Left hindlimb (tissue), 1 donor: Measurements from ENCODE around the gene ATXN1.

Source experiments
- DNase-seq: peaks from one replicate; pipeline ENCODE4 v3.0.0-alpha.2; 2018

The ATXN1 gene

DNA sequence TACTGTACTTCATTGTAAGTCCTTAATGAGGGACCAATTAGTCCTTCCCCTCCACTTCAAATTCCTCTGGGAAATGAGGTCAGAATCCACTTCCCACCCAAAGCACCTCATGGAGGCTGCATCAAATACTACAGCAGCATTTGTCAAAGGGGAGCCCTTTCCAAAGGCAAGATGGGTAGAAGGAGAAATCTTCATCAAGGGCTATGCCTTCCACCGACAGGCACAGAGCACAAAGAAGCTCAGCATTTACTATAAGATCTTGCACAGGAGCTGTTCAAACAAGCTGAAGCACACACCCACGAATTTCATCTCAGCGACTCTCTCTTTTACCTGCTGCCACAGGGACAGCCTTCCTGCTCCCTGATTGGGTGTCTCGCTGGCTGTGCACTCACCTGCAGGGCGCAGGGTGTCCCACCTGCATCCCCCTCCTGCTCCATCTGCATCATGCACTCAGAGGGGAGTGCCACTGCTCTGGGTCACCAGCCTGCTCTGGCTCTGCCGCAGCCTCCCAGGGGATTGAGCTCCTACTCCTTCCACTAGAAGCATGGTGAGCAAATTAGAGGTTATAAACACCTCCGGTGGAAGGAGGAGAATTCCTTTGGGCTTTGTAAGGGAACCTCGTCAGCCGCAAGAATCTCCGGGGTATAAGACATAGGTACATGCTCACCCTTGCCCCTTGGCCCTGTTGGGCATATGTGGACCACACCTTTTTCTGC lies 164.5 kb downstream of the ATXN1 start:
- no peak for DNase-seq

GRCh38 chr6:16595514-16596120 lies 165.6 kb downstream of the ATXN1 start:
- no peak for DNase-seq

GRCh38 chr6:16594849-16595248 lies 166.4 kb downstream of the ATXN1 start:
- DNase-seq: no peak

DNA sequence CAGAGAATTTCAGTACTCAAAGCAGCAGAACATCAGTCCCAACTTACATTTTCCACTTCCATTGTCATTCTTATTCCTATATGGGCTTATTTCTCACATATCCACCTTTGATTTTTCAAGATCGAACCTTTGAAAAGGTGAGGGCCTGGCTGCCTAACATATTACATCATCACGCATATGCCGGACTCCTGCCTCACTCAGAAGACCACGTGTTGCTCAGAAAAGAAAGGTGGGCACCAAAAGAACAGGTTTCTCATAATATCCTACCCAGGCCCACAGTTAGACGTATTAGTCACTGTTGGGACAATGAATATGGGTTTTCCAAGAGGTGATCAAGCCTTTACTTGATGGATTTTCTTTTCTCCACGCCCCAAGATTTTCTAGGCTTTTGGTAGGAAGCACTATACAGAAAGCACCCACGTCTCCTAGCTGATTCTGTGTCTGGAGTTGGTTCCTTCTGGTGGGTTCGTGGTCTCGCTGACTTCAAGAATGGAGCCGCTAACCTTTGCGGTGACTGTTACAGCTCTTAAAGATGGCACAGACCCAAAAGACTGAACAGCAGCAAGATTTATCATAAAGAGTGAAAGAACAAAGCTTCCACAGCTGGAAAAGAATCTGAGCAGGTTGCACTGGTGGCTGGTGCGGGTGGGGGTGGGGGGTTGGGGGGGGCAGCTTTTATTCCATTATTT lies 168.9 kb downstream of the ATXN1 start:
- DNase-seq: no peak

- DNase-seq: no peak
These were observed 169.7 kb downstream of the ATXN1 start for GRCh38 chr6:16591396-16592222.

- no peak for DNase-seq
These were observed 175.5 kb downstream of the ATXN1 start for GRCh38 chr6:16585805-16586204.

DNA sequence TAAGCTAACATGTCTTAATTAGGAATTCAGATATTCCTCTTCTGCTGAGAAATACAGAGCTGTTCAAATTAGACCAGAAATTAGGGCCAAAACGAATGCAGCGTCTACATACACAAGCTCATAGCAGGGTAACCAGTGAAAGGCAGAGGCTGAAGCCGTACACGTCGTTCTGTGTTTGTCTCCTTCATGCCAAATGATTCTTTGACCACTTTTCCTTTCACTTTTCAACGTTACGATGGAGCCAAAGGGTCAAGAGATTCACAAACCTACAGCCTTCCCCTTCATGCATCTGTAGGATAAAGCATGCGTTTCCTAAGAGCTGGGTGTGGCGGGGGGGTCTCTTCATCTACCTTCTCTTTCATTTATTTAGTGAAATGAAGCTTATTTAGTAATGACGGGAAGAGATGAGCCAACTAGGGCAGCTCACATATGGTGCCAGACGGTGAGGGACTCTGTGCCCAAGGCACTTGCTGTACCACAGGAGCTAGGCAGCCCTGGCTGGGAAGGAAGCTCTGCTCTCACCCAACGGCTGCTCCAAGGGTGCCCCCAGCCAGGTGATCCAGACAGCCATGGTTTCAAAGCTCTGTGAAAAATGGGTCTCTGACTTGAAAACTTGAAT lies 178.0 kb downstream of the ATXN1 start:
- DNase-seq: no peak

DNA sequence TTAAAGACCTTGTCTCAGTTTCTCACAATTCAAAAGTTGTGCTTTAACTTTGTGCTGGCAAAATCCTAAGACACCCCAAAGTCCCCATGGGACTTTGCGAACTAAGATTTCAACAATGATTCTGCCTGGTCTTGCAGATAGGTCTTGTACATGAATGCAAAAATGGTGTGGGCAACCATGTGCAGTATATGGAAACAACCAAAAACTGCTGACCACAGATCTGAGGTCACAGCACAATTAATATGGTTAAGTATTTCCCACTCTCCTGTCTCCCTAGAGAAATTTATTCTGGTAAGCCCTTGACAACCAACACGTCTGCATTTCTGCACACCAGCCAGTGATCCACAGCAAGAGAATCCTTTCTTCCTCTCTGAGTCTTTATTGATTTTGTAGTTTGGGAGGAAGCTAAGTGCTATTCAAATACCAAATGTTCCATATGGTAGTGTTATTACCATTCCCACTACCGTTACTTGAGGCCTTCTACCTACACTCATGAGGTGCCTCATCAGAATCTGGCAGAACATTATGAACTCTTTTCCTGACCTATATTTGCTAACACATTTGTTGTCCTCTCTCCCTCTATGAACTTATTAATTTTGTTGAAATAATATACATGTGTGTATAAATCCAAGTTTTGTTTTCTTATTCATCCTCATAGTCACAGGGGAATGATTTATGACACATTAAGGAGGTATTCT lies 178.7 kb downstream of the ATXN1 start:
- DNase-seq: no peak

DNA sequence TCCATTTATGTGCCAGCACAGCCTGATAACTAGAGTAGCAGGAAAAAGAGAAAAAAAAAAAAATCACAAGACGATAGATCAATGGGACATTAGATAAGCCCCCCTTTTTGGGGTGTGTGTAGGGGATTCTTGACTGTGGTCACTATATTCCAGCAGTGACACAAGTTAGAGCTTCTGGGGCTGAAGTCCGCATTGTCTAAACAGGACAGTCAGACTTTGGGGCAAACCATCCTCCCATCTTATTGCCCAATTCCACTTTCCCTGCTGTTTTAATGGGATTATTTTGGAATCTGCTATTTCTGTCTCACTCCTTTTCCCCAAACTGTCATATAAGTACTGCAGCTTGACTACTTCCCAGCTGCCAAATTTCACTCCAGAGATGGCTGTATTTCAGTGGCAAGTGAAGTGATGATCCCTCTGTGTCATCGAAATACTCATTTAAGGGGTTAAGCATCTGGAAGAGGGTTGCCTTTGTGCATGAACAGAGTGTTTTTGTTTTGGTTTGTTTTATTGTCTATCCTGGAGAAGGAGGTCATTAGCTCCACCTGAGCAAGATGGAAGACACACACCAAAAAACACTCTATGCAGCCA lies 182.5 kb downstream of the ATXN1 start:
- no peak for DNase-seq

- DNase-seq: no peak
These were observed 184.6 kb downstream of the ATXN1 start for GRCh38 chr6:16576451-16577368.

DNA sequence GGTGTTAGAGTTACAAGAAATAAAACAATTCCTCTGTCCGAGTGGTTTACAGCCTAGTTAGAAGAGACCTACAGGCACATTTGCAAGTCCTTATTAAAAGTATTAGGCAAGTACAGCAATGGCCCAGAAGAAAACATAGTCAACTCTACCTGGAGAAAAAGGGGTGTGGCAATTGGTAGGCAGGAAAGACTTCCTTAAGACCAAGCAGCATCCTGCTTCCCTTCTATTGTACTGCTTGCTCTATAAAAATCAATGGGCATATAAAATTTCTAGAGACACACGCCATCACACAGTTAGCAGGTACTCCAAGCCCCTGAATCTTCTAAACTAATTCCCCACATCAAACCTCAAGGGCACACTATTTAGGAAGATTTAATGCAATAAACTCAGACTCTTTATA lies 185.6 kb downstream of the ATXN1 start:
- DNase-seq: no peak

- DNase-seq: no peak
These were observed 188.3 kb downstream of the ATXN1 start for GRCh38 chr6:16572943-16573342.

GRCh38 chr6:16572317-16572716 lies 188.9 kb downstream of the ATXN1 start:
- DNase-seq: no peak

- no peak for DNase-seq
These were observed 190.3 kb downstream of the ATXN1 start for GRCh38 chr6:16570946-16571345.

DNA sequence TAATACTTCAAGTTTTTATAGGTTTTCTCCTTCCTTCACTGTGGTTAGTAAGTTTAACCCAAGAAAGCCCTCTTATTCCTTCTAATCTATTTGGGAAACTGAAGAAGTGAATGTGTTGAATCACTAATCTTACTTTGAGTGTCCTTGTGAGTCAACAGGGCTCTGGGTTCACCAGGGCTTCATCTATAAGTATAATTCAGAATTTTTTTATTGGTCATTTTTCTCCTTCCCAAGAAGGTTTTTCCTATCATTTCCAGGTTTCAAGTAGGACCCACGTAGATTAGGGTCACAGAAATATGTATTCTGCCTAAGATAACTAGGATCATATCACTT lies 191.1 kb downstream of the ATXN1 start:
- no peak for DNase-seq

GRCh38 chr6:16568128-16568527 lies 193.1 kb downstream of the ATXN1 start:
- no peak for DNase-seq

- DNase-seq: no peak
These were observed 194.2 kb downstream of the ATXN1 start for GRCh38 chr6:16567071-16567470.

- DNase-seq: no peak
These were observed 196.8 kb downstream of the ATXN1 start for GRCh38 chr6:16564436-16564835.

DNA sequence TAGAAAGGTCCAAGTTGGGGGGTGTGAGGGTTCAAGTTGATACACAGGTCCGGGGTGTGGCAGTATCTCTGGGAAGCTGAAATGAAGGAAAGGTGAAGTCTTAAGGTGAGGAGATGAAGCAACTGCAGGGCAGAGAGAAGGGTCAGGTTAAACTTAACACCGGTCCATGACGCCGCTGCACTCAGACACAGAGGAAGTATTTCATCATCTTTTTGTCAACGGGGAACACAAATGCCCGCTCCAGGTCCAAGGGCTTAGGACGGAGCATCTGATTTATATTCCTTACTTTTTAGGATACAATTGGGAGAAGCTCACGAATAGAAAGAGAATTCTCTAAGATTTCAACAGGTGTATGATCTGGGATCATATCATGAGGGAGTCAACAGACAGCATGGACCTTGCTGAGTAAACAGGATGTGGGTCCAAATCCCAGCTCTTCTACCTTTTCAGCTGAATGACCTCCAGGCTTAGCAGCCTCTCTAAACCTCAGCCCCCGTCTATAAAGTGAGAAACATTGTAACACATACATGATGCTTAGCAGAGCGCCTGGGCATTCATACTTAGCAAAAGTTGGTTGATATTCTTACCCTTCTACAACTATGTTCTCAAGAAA lies 197.5 kb downstream of the ATXN1 start:
- DNase-seq: no peak

DNA sequence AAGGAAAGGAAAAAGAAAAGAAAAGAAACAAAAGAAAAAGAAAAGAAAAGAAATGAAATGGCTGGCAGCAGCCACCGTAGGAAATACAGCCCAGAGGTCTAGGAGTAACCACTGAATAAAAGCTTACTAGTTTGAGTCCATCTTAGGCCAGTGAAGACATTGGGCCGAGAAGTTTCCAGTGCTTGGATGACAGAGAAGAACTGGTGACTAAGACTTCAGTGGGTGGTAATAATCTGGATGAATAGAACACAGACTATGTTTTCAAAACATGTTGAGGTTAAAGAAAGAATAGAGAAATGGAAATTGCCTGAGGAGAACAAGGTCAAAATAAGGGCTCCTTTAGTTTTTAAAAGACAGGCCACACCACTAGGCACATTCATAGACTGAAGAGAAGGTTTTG lies 198.8 kb downstream of the ATXN1 start:
- no peak for DNase-seq
